Skeletal muscle tissue (tissue), 4 donors: Measurements from ENCODE around the gene FKBP8. TPM values are rescaled to one million over a fixed set of nuclear protein-coding genes. Genes with fewer than 3 reads are reported as not detected.

Experiments
- H3K27ac ChIP-seq: one replicate; pipeline ENCODE4 v1.7.0; 2013; ENCODE audit warnings: mild to moderate bottlenecking, low read depth, low read length, inconsistent platforms
- H3K27me3 ChIP-seq, 3 donors: one replicate each; pipeline ENCODE4 v1.7.0; 2013; ENCODE audit warnings: low read length in 3 of 3; ENCODE audit not compliant: control insufficient read depth in 3 of 3, insufficient read depth in 3 of 3
- H3K36me3 ChIP-seq, 3 donors: one replicate each; pipeline ENCODE4 v1.7.0; 2013; ENCODE audit warnings: low read length in 3 of 3; ENCODE audit not compliant: control insufficient read depth in 3 of 3, insufficient read depth in 3 of 3
- H3K4me1 ChIP-seq, 3 donors: one replicate each; pipeline ENCODE4 v1.7.0; 2013; ENCODE audit warnings: low read length in 3 of 3, mild to moderate bottlenecking in 3 of 3; ENCODE audit not compliant: control insufficient read depth in 3 of 3, insufficient read depth in 3 of 3
- H3K4me3 ChIP-seq, 3 donors: one replicate each; pipeline ENCODE4 v1.7.0; 2013; ENCODE audit warnings: low read length in 3 of 3
- H3K9ac ChIP-seq, 3 donors: one replicate each; pipeline ENCODE4 v1.7.0; 2013; ENCODE audit warnings: low read length in 3 of 3, mild to moderate bottlenecking in 3 of 3, moderate library complexity in 2 of 3, low read depth in 1 of 3
- H3K9me3 ChIP-seq, 3 donors: one replicate each; pipeline ENCODE4 v1.7.0; 2013; ENCODE audit warnings: low read length in 3 of 3; ENCODE audit not compliant: control insufficient read depth in 3 of 3
- total RNA-seq: library from RNA; depleted of rRNA; stranded (reverse); fragments of >200 nt; gene quantifications from one replicate; pipeline ENCODE4 v1.2.3, GENCODE V29; 2014
- donor health status: Osteomylitis.

Gene FKBP8
- total RNA-seq, 1 donor from 2014 or later, result 116 TPM

- Histone ChIP-seq H3K9me3 (no peaks in the 10 kb centered on the region), H3K4me1 (peaks cover 67 to 80% (median 67%) of the 10 kb centered on the region in 3 donors), H3K27ac (peak overlapping the region; percentile 75), H3K27me3 (no peaks in the 10 kb centered on the region), H3K4me3 (no peak overlapping the region), H3K9ac (no peak overlapping the region), H3K36me3 (no peaks in the 10 kb centered on the region)
These were observed 29.5 kb downstream of the FKBP8 start for GRCh38 chr19:18513868-18514267.

GRCh38 chr19:18510216-18510615 is 33.2 kb downstream of the FKBP8 start:
- Histone ChIP-seq H3K4me3 (no peak overlapping the region), H3K27me3 (no peaks in the 10 kb centered on the region), H3K9me3 (no peaks in the 10 kb centered on the region), H3K4me1 (peaks cover 78 to 90% (median 80%) of the 10 kb centered on the region in 3 donors), H3K9ac (peak overlapping the region; percentile 33 to 55 (median 50)), H3K36me3 (no peaks in the 10 kb centered on the region), H3K27ac (peak overlapping the region; percentile 80)

GRCh38 chr19:18508585-18508984 is 34.8 kb downstream of the FKBP8 start:
- Histone ChIP-seq H3K9me3 (no peaks in the 10 kb centered on the region), H3K27ac (peak overlapping the region; percentile 80), H3K9ac (peak overlapping the region in 2 of 3 donors; percentile 43 to 57), H3K4me1 (peaks cover 80 to 90% (median 83%) of the 10 kb centered on the region in 3 donors), H3K36me3 (no peaks in the 10 kb centered on the region), H3K4me3 (peak overlapping the region in 1 of 3 donors; percentile 11), H3K27me3 (no peaks in the 10 kb centered on the region)

- peaks cover 81 to 90% (median 83%) of the 10 kb centered on the region in 3 donors for H3K4me1 ChIP-seq
- H3K27me3 ChIP-seq, result no peaks in the 10 kb centered on the region
- H3K27ac ChIP-seq, result peak overlapping the region; percentile 80
- peak overlapping the region; percentile 35 to 54 (median 43) for H3K4me3 ChIP-seq
- H3K36me3 ChIP-seq, result no peaks in the 10 kb centered on the region
- no peaks in the 10 kb centered on the region for H3K9me3 ChIP-seq
- peak overlapping the region; percentile 7 to 79 (median 62) for H3K9ac ChIP-seq
These were observed 35.5 kb downstream of the FKBP8 start for GRCh38 chr19:18507727-18508440.

- peaks cover 83 to 90% (median 85%) of the 10 kb centered on the region in 3 donors for H3K4me1 ChIP-seq
- H3K36me3 ChIP-seq, result no peaks in the 10 kb centered on the region
- H3K4me3 ChIP-seq, result peak overlapping the region; percentile 35 to 54 (median 43)
- H3K9ac ChIP-seq, result peak overlapping the region; percentile 7 to 79 (median 62)
- no peaks in the 10 kb centered on the region for H3K9me3 ChIP-seq
- peak overlapping the region; percentile 80 for H3K27ac ChIP-seq
- no peaks in the 10 kb centered on the region for H3K27me3 ChIP-seq
These were observed 36.2 kb downstream of the FKBP8 start for GRCh38 chr19:18507021-18507726.

GRCh38 chr19:18506101-18506930 is 37.1 kb downstream of the FKBP8 start:
- H3K9ac ChIP-seq, result peak overlapping the region; percentile 11 to 79 (median 44)
- H3K27ac ChIP-seq, result peak overlapping the region; percentile 80
- peaks cover 91 to 96% (median 93%) of the 10 kb centered on the region in 3 donors for H3K4me1 ChIP-seq
- H3K4me3 ChIP-seq, result peak overlapping the region in 2 of 3 donors; percentile 43 to 54
- no peaks in the 10 kb centered on the region for H3K27me3 ChIP-seq
- H3K9me3 ChIP-seq, result no peaks in the 10 kb centered on the region
- no peaks in the 10 kb centered on the region for H3K36me3 ChIP-seq

GRCh38 chr19:18504886-18505610 is 38.3 kb downstream of the FKBP8 start:
- H3K27me3 ChIP-seq, result no peaks in the 10 kb centered on the region
- peak overlapping the region; percentile 80 for H3K27ac ChIP-seq
- H3K4me1 ChIP-seq, result peaks cover 99 to 100% (median 100%) of the 10 kb centered on the region in 3 donors
- peak overlapping the region in 1 of 3 donors; percentile 22 for H3K4me3 ChIP-seq
- peak overlapping the region; percentile 11 to 79 (median 44) for H3K9ac ChIP-seq
- H3K9me3 ChIP-seq, result no peaks in the 10 kb centered on the region
- H3K36me3 ChIP-seq, result no peaks in the 10 kb centered on the region

GRCh38 chr19:18503971-18504885 is 39.1 kb downstream of the FKBP8 start:
- Histone ChIP-seq H3K27me3 (no peaks in the 10 kb centered on the region), H3K27ac (peak overlapping the region; percentile 80), H3K4me3 (peak overlapping the region; percentile 28 to 56 (median 33)), H3K4me1 (peaks cover 99 to 100% (median 100%) of the 10 kb centered on the region in 3 donors), H3K9ac (peak overlapping the region; percentile 27 to 79 (median 42)), H3K36me3 (no peaks in the 10 kb centered on the region), H3K9me3 (no peaks in the 10 kb centered on the region)
